ENCODE measurements around the gene KRTAP12-1. TPM values are rescaled to one million over a fixed set of nuclear protein-coding genes. Genes with fewer than 3 reads are reported as not detected.
"Not testable (repeated sequence)": the region's sequence is repeated elsewhere in the genome, so short reads cannot be mapped to it uniquely, and the experiment has no call there.

The KRTAP12-1 gene
- total RNA-seq, 2 donors from 2014 or later = not detected

DNA sequence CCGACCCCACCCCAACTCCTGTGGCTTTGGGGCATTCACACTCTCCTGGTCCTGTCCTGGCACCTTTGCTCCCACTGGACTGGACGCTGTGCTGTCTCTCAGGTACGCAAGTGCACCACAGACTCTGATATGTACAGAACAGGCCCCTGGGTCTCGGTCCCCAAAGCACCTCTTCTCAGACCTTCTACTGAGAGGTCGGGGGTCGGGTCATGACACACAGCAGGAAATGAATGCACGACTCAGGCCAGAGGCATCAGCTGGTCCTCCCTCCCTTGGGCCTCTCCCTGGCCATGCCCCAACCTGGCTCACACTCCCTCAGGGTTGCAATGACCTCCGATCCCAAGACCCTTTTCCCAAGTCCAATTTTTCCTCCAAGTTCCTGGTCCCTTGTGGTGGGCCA is 13.2 kb upstream of the KRTAP12-1 start:
- no peaks in the 10 kb centered on the region for H3K4me1 ChIP-seq
- H3K27me3 ChIP-seq = peaks cover 0 to 5% of the 10 kb centered on the region in 2 donors
- TF ChIP-seq, protein P1, sequence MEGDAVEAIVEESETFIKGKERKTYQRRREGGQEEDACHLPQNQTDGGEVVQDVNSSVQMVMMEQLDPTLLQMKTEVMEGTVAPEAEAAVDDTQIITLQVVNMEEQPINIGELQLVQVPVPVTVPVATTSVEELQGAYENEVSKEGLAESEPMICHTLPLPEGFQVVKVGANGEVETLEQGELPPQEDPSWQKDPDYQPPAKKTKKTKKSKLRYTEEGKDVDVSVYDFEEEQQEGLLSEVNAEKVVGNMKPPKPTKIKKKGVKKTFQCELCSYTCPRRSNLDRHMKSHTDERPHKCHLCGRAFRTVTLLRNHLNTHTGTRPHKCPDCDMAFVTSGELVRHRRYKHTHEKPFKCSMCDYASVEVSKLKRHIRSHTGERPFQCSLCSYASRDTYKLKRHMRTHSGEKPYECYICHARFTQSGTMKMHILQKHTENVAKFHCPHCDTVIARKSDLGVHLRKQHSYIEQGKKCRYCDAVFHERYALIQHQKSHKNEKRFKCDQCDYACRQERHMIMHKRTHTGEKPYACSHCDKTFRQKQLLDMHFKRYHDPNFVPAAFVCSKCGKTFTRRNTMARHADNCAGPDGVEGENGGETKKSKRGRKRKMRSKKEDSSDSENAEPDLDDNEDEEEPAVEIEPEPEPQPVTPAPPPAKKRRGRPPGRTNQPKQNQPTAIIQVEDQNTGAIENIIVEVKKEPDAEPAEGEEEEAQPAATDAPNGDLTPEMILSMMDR (IDR thresholded peaks at IDR 0.05) = no peak
- no peak for TF ChIP-seq POLR2A (IDR thresholded peaks at IDR 0.05)
- H3K9me3 ChIP-seq = no peaks in the 10 kb centered on the region
- WGBS, 2 donors = 50 to 54% methylated on average over 8 of the region's 8 CpGs
- intact Hi-C loops (cut with DNase I) = no loop called here
- H3K27ac ChIP-seq = no peak overlapping the region
- no peaks in the 10 kb centered on the region for H3K36me3 ChIP-seq (replicated peaks in 1 of 2; ENCODE audit: insufficient read depth in 1 of 2, low read depth in 2 of 2)
- DNase-seq (no peak), ATAC-seq (no peak)
- no peak overlapping the region for H3K4me3 ChIP-seq

DNA sequence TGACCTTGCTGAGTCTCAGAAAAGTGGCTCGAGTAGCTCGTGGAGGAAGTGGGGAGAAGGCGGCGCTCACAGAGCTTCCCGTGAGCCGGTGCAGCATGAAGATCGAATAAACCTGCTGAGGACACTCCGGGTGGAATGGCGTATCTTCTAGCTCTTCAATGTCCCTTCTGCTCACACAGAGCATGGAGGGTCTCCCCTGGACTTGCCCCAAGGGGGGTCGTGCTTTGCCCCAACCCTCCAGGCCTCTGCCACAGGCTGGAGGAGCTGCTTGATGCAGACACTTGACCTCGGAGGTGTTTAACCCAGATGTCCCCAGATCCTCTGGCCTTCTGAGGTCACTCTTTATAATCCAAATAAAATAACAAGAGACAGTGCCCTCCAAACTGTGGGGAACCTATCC is 12.8 kb upstream of the KRTAP12-1 start:
- 51 to 65% methylated on average over 11 of the region's 11 CpGs for WGBS, 2 donors
- no peaks in the 10 kb centered on the region for H3K4me1 ChIP-seq
- H3K27ac ChIP-seq = no peak overlapping the region
- ATAC-seq (no peak), DNase-seq (no peak)
- no peaks in the 10 kb centered on the region for H3K36me3 ChIP-seq (replicated peaks in 1 of 2; ENCODE audit: insufficient read depth in 1 of 2, low read depth in 2 of 2)
- TF ChIP-seq, protein P1 (IDR thresholded peaks at IDR 0.05) = no peak
- no peak for TF ChIP-seq POLR2A (IDR thresholded peaks at IDR 0.05)
- no peaks in the 10 kb centered on the region for H3K9me3 ChIP-seq
- intact Hi-C loops (cut with DNase I) = no loop called here
- peaks cover 0 to 5% of the 10 kb centered on the region in 2 donors for H3K27me3 ChIP-seq
- H3K4me3 ChIP-seq = no peak overlapping the region

DNA sequence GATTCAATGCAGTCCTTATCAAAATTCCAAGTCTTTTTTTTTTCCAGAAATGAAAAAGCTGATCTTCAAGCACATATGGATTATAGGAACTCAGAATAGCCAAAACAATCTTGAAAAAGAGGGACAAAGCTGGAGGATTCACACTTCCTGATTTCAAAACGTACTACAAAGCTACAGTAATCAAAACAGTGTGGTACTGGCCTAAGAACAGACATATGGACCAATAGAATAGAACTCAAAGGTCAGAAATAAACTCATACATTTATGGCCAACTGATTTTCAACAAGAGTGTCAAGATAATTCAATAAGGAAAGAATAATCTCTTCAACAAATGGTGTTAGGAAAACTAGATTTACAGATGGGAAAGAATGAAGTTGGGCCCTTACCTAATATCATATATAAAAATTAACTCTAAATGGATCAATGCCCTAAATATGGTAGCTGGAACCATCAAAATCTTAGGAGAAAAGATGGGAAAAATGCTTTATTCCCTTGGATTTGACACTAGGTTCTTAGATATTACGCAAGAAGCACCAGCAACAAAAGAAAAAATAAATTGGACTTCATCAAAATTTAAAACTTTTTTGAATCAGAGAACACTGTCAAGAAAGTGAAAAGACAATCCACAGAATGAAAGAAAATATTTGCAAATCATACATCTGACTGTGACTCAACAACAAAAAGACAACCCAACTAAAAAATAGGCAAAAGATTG is 11.0 kb upstream of the KRTAP12-1 start:
- DNase-seq (no peak), ATAC-seq (no peak)
- intact Hi-C loops (cut with DNase I) = no loop called here
- Histone ChIP-seq H3K27me3 (no peaks in the 10 kb centered on the region), H3K4me3 (no peak overlapping the region), H3K9me3 (no peaks in the 10 kb centered on the region), H3K27ac (no peak overlapping the region), H3K36me3 (replicated peaks in 1 of 2; ENCODE audit: insufficient read depth in 1 of 2, low read depth in 2 of 2) (no peaks in the 10 kb centered on the region), H3K4me1 (no peaks in the 10 kb centered on the region)
- 50% methylated on average over 2 of the region's 2 CpGs for WGBS, 2 donors
- TF ChIP-seq, protein P1 (IDR thresholded peaks at IDR 0.05) = no peak
- no peak for TF ChIP-seq POLR2A (IDR thresholded peaks at IDR 0.05)

DNA sequence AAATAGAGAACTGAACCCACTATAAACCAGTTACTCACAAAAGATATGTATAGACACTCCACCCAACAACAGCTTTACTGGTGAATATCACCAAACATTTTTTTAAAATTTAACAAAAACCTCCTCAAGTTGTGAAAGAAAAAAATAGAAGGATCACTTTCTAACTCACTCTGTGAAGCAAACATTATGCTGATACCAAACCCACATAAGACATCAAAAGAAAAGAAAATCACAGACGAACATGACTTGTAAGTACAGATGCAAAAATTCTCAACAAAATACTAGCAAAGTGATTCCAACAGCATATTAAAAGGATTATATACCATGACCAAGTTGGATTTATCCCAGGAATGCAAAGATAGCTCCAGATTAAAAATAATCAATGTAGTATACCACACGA is 9.7 kb upstream of the KRTAP12-1 start:
- TF ChIP-seq POLR2A (IDR thresholded peaks at IDR 0.05) = no peak
- TF ChIP-seq, protein P1 (IDR thresholded peaks at IDR 0.05) = no peak
- intact Hi-C loops (cut with DNase I) = no loop called here
- DNase-seq (no peak), ATAC-seq (no peak)
- Histone ChIP-seq H3K9me3 (no peaks in the 10 kb centered on the region), H3K27ac (no peak overlapping the region), H3K27me3 (no peaks in the 10 kb centered on the region), H3K4me1 (no peaks in the 10 kb centered on the region), H3K4me3 (no peak overlapping the region), H3K36me3 (replicated peaks in 1 of 2; ENCODE audit: insufficient read depth in 1 of 2, low read depth in 2 of 2) (no peaks in the 10 kb centered on the region)
- 35 to 36% methylated on average over 2 of the region's 2 CpGs for WGBS, 2 donors

DNA sequence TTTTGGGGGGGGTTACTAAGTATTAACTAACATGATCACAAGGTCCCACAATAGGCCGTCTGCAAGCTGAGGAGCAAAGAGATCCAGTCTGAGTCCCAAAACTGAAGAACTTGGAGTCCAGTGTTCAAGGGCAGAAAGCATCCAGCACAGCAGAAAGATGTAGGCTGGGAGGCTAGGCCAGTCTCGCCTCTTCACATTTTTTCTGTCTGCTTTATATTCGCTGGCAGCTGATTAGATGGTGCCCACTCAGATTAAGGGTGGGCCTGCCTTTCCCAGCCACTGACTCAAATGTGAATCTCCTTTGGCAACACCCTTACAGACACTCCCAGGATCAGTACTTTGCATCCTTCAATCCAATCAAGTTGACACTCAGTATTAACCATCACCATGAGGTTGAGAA is 7.8 kb upstream of the KRTAP12-1 start:
- H3K4me3 ChIP-seq; H3K36me3 ChIP-seq (replicated peaks in 1 of 2; ENCODE audit: insufficient read depth in 1 of 2, low read depth in 2 of 2); H3K27me3 ChIP-seq; H3K9me3 ChIP-seq; DNase-seq; ATAC-seq; intact Hi-C loops (cut with DNase I); H3K4me1 ChIP-seq; H3K27ac ChIP-seq: not testable (repeated sequence)
- WGBS, 2 donors = 60 to 73% methylated on average over 3 of the region's 3 CpGs

Measured in body of pancreas (tissue), 4 donors.